NCI-H748 treated with DMSO at 0.1 percent for 48 hours (cell line): ENCODE measurements around the gene SLC30A7.
A peak's percentile ranks its signal among the peaks of the same experiment; 100 is the strongest.
"Not testable (repeated sequence)": the region's sequence is repeated elsewhere in the genome, so short reads cannot be mapped to it uniquely, and the experiment has no call there.

ENCODE experiments used
- DNase-seq: peaks from one replicate; lab custom pipeline; 2025; lab: John Stamatoyannopoulos, UW

SLC30A7 gene, protein sequence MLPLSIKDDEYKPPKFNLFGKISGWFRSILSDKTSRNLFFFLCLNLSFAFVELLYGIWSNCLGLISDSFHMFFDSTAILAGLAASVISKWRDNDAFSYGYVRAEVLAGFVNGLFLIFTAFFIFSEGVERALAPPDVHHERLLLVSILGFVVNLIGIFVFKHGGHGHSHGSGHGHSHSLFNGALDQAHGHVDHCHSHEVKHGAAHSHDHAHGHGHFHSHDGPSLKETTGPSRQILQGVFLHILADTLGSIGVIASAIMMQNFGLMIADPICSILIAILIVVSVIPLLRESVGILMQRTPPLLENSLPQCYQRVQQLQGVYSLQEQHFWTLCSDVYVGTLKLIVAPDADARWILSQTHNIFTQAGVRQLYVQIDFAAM

DNA sequence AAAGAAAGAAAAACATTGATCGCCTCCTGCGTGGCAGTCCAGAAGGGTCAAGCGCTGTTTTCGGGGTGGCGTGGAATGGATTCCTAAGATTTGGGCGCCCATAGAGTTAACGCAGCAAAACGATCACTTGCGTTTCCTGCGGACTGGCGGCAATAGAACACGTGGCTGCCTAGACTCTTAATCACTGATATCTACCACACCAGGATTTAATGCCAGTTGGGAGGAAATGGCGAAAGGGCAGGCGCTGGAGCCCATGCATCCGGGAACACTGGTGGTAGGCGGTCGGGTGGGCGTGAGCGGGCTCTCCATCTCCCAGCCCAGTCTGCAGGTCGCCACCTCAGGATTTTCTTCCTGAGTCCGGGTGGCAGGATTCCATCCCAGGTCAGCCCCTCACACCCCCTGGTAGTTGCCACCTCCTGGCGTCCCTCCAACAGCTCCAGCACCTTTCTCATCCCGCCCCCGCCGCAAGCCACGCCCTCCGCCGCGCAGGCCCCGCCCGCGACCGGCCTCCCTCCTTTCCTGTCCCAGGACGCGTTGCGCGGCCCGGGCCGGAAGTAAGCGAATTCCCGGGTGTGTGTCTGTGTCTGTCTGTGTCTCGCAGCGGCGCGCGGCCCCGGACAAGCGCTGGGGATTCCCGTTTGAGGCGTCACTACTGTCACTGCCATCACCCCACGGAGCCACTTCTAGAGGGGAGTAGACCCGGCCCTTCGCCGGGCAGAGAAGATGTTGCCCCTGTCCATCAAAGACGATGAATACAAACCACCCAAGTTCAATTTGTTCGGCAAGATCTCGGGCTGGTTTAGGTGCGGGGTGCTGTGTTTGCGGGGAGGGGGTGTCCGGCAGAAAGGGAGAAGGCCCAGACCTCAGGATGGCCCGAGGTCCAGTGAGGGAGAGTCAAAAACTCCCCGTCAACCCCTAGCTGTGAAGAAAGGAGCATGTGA, at the start of gene SLC30A7:
Gene SLC30A7, plus strand, starts transcription at position 551 of the 941 bp plus-strand sequence. Its CDS starts 173 bp downstream, at position 724.
- peak; percentile 74 for DNase-seq

DNA sequence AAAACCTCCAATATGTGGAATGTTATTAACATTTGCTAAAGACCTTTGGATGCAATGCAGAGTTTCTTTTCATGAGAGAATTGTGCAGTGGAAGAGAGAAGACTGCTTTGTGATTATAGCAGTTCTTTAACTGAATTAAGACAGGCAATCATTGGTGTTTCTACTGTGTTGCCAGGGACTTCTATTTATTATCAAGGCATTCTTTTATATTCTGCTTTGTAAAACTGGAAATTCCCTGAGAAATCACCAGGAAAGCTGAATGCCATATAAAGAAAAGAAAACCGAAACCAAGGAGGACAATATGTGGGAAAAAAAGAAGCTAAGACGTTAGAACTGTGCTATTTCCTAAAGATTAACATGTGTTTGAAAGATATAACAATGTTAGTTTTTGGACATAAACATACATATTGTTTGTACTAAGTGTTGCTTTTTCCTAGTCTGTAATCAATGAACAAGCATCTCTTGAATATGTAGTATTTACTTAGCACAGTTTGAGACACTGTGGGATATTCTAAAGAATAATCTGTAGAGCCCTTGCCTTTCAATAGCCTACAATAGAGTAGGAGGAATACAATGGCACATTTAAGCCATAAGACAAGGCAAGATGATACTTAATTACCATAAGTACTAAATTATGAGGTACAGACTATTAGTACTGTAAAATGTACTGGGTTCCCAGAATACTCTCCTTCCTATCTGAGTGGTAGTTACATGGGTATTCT, 48.4 kb upstream of the SLC30A7 start:
- DNase-seq, result no peak

DNA sequence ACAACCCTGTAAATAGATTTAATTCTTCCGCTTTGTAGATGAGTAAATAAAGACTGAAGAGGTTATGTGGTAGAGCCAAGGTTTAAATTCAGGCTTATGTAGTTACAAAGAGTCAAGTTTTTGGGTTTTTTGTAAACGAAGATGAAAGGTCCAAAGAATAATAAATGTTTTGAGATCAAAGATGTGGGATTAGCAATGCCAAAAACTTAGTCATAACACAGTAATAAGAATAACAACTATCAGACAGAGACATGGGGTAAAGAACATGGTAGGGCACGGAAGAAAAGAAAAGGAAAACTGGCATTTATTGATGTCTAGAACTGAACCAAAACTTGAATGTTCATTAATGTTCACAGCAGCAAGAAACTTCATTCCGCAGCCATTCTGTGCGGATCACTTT, 44.2 kb upstream of the SLC30A7 start:
- no peak for DNase-seq

DNA sequence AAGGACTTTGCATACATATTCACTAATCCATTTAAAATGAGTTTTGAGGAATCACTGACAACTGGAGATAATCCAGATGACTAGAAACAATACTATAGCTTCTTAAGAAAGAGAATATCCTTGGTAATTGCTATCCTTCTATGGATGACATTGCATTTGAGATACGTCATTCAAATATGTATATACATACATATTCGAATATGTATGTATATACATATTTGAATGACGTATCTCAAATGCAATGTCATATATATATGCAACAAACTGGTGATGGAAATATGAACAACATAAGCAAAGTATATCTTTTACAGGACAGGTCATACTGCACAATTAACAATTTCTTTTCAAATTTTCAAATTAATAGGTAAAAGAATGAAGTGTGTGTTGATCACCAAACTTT, 42.9 kb upstream of the SLC30A7 start:
- DNase-seq, result no peak

DNA sequence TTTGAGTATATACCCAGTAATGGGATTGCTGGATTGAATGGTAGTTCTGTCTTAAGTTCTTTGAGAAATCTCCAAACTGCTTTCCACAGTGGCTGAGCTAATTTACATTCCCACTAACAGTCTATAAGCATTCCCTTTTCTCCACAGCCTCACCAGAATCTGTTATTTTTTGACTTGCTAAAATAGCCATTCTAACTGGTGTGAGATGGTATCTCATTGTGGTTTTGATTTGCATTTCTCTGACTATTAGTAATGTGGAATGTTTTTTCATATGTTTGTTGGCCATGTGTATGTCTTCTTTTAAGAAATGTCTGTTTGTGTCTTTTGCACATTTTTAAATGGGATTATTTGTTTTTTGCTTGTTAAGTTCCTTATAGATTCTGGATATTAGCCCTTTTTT, 40.8 kb upstream of the SLC30A7 start:
- not testable (repeated sequence) for DNase-seq

DNA sequence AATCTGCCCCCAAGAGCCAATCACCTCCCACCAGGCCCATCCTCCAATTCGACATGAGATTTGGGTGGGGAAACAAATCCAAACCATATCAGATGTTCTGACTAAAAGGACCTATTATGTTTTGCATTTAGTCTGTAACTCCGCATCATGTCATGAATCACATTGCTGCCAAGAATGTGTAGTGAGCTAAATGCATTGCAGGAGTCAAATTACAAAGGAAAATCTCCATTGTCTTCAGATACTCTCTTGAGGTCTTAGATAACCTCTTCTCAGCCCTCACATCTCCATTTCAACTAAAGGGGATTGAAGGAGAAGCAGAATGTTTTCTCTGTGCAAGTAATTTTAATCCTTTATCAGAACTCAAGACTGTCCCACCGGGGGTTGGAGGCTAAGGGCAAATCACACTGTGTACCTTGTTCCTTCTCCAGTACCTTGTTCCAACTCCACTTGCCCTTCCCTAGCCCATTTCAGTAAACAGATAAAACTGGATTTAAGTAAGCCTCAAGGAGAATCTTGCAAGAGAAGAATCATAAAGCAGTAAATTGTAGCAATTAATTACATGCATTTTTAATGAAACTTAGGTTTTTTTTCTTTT, 35.4 kb upstream of the SLC30A7 start:
- DNase-seq, result no peak

DNA sequence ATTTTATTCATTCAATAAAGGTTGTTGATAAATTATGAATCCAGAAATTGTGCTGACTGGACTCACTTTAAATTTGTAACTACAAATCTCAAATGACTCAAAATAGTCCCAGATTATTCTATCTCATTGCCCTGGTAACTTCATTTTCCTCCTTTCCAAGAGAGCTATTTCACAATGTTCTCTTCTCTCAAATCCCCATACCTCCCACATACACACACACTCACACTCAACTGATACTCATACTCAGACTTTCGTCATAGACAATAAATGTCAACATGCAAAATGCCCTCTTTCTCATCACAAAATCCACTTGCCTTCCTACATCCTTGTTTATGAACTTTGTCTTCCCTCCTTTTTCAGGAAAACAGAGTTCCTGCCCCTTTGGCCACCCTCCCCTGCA, 34.5 kb upstream of the SLC30A7 start:
- DNase-seq, result no peak

DNA sequence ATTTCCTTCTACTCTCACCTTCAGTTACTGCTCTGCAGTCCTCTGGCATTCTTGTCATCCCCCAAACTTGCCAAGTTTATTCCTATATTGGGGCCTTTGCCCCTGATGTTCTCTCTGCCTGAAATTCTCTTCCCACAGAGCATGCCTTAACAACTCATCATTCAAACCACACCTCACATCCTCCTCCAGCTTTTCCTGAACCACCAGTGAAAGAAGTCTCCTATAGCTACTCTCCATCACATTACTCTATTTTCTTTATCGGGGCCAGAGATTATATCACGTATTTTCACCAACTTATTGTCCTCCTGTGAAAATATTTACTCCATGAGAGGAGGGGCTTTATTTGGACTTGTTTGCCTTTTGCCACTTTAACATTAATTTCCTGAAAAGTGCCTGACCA, 33.3 kb upstream of the SLC30A7 start:
- DNase-seq, result no peak

DNA sequence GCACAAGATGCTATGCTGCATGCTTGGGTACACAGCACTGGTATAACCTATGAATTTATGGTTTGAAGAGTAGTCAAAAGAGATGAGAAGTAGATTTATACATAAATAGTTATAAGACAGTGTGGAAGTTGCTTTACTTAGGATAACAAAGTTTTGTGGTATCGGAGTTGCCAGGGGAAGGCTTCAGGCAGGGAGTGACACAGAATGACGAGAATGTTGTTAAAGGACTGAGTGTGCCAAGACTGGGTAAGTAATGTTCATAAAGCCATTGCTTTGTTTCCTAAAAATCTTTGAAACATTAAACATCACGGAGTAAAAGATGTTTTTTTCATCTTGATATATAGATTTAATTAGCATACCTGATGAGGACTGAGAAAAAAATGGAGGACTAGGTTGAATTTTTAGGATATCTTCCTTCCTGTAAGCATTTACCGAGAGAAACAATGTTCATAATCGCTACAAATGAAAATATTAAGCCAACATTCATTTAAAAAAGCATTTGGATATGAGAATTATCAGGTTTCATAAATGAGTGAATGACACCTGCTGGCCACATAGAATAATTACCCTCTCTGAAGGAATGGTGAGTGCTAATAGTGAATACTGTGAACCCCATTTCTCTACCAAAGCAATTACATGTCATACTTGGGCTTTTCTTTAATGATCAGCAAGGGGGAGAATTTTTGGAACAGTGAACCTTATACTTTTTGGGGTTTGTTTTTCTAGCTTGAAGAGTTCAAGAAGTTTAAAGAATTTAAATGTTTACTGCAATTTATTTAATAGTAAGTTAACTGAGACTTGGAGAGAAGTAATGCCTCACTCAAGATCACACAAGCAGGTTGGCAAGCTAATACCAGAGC, 29.6 kb upstream of the SLC30A7 start:
- DNase-seq, result no peak

DNA sequence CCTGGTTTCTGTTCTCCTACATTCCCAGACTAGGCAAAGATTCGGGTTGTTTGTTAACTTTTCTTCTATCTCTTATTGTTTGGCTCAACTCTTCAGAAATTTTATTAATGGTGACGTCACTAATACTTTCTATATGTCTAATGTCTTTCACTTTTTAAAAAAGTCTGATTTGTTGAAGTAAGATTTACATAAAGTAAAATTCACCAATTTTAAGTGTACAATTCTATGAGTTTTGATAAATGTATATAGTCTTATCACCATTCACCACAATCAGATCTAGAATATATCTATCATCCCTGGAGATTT, 29.0 kb upstream of the SLC30A7 start:
- DNase-seq, result no peak

DNA sequence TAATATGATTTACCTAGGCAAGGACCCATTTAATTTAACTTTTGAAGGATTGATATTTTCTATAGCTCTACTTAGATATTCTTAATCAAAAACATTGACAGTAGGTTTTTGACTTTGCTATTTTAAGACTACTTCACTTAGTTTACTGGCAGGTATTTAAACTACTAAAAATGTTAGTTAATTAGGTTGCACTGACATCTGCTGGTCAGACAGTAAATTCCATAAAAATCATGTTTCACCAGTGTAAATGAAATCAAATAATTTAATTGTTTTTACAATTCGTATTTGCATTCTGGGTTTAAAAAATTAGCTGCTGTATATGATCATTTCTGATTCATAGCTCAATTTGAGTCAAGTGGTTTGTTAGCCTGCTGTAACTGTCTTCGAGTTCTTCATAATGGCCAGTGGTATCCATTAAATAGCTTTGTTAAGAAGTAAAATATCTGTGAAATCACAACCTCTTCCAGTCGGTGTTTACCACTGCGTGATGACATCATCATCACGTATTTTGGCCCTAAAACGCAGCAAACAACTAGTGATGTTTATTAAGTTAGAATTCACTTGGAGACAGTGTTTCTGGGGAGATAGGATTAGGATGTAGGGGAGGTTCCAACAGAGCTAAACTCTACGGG, 27.4 kb upstream of the SLC30A7 start:
- no peak for DNase-seq

DNA sequence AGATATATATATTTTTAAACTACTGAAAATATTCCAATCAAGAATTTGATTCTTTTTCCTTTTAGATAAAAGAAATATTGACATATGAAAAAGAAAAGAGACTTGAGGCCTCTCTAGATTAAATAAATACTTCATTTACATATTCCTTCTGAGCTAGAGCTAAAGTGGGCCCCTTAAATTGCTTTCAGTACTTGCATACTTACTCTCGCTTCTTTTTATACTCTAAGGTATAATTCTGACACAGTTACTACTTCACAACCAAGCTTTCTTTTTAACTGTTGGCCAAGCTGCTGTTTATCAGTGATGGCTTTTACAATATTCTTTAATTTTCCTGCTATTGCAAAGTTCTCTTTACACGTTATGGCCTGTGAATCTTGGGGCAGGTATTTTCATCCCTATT, 25.9 kb upstream of the SLC30A7 start:
- no peak for DNase-seq

DNA sequence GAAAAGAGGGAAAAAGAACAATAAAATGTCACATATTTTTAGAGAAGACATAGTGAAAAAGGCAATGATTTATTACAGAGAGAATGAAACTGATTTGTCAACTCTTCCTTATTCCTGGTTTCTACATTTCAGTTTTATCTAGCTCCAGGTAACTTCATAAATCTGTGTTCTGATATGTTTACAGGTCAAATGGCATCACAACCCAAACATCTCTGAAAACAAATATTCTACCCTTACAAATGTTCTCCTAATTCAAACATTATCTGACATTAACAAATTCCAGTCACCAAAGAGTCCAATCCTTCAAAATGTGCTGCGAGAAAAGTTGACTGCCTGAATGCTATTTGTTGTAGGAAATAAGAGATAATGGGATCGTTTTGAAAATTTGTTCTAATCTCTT, 21.5 kb upstream of the SLC30A7 start:
- no peak for DNase-seq

DNA sequence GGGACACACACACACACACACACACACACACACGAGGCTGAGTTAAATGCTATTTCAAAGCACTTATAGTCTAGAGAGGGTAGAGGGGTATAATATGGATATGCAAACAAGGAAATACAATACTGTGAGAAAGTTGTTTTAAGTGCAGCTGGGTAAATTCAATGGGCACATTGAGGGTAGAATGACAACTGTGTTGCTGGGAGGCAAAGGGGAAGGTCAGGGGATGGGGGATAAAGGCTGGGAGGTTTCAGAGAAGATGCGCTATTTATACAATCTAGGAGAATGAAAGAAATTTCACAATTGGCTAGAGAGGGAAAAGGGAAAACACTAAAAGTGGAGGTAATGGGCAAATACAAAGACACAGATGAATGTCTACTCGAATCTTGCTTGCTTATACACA, 20.7 kb upstream of the SLC30A7 start:
- DNase-seq, result peak; percentile 91

DNA sequence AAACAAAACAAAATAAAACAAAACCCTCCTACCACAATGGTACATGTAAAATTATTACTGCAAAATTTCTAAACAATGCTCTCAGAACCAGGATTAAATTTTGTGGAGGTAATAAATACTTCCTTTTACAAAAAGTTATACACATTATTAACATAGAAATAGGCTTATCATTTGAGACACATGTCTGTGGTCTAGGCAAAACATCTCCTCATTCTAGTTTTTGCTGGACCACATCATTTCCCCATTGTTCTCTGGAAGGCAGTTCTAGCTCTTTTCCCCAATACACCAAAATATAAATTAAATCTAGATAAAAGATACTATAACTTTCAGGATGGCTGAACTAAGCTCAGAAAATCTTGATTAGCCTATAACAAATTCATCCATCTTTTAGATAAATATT, 19.6 kb upstream of the SLC30A7 start:
- DNase-seq, result no peak

DNA sequence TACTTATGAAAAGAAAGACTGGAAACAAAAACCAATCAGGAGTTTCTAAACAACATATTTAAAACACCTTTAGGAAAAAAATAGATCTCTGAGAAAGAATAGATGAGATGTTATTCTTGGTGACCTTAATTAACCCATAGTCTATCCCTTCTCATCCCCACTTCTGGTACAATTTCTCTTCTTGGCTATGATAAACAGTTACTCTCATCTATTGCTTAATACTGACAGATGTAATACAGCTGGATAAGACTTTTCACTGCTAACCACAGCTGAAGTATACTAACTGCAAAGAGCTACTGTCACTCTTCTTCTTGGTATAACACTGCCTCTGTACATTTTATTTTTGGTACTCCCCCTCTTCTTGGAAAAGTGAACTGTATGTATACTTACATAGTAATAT, 16.5 kb upstream of the SLC30A7 start:
- DNase-seq, result no peak

DNA sequence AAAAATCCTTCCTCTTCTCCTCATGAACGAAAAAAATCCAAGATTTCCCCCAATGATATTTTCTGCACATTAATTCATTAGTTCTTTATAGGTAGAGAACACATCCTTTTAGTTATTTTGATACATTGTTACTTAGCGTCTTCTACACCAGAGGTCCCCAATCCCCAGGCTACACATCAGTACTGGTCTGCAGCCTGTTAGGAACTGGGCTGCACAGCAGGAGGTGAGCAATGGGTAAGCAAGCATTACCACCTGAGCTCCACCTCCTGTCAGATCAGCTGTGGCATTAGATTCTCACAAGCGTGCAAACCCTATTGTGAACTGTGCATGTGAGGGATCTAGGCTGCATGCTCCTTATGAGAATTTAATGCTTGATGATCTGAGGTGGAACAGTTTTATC, 14.2 kb upstream of the SLC30A7 start:
- no peak for DNase-seq

DNA sequence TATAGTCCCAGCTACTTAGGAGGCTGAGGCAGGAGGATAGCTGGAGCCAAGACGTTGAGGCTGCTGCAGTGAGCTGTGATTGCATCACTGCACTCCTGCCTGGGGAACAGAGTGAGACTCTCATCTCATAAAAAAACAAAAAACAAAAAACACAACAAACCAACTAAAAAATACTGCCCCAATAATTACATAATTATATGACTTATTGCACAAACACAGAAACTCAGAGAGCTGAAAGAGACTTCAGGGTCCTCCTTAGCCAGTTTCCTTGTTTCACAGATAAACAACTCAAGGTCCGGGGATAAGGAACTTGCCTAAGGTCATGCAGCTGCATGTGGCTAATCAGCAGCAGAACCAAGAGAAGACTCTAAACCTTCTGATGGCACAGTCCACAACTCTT, 13.2 kb upstream of the SLC30A7 start:
- no peak for DNase-seq

DNA sequence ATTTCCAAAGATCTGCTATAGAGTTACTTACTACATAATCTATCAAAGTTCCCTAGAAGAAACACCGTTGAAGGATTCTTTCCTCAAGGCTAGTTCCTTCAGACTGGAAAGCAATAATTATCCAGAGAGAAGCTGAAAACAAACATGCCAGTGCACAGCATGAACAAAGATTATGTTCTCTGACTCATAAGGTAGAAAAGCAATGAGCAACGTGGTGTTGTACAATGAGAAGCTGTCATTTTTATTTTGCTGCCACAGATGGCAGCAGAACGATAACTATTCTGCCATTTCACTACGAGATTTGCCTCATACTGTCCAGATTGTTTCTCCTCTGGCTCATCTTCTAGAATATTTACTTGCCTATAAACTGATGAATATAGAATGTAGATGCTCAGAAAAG, 11.9 kb upstream of the SLC30A7 start:
- DNase-seq, result no peak

DNA sequence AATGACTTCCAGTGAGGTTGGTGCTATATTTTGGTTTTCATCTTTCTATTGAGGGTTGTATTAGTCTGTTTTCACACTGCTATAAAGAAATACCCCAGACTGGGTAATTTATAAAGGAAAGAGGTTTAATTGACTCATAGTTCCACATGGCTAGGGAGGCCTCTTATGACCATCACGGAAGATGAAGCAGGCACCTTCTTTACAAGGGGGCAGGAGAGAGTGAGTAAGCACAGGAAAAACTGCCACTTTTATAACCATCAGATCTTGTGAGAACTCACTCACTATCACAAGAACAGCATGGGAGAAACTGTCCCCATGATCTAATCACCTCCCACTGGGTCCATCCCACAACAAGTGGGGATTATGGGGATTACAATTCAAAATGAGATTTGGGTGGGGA, 6.9 kb upstream of the SLC30A7 start:
- not testable (repeated sequence) for DNase-seq
